ENCODE results near the gene NRXN3. TPM values are rescaled to one million over a fixed set of nuclear protein-coding genes. Genes with fewer than 3 reads are reported as not detected.

NRXN3 gene
- polyA plus RNA-seq, 1 experiment, result 1.1 TPM

- Histone ChIP-seq H3K4me3 (ENCODE audit: low read depth, low read length) (no peak overlapping the region), H3K9me3 (ENCODE audit: control insufficient read depth, insufficient read depth, low read length) (no peaks in the 10 kb centered on the region), H3K27me3 (ENCODE audit: control insufficient read depth, insufficient read depth, low read length) (no peaks in the 10 kb centered on the region), H3K27ac (ENCODE audit: low read depth, low read length) (no peak overlapping the region)
- POLR2A ChIA-PET, result no interaction called here
- no peak for TF ChIP-seq CTCF (IDR thresholded peaks at IDR 0.05; ENCODE audit: low read depth, low read length)
- no peak for DNase-seq (ENCODE audit: low read depth, low spot score)
- CTCF ChIA-PET, result no interaction called here
These were observed 1358.7 kb downstream of the NRXN3 start for GRCh38 chr14:79528828-79529416.

GRCh38 chr14:79530555-79530954 is 1360.4 kb downstream of the NRXN3 start:
- no peak overlapping the region for H3K4me3 ChIP-seq (ENCODE audit: low read depth, low read length)
- CTCF ChIA-PET, result interaction anchor here (0.6 to 1.7 kb wide), 2 partner anchors 14 to 48 kb away, joined by 3 to 4 read pairs; no protein-coding TSS in a partner anchor
- no peaks in the 10 kb centered on the region for H3K27me3 ChIP-seq (ENCODE audit: control insufficient read depth, insufficient read depth, low read length)
- no peak for TF ChIP-seq CTCF (IDR thresholded peaks at IDR 0.05; ENCODE audit: low read depth, low read length)
- H3K9me3 ChIP-seq (ENCODE audit: control insufficient read depth, insufficient read depth, low read length), result no peaks in the 10 kb centered on the region
- DNase-seq (ENCODE audit: low read depth, low spot score), result no peak
- H3K27ac ChIP-seq (ENCODE audit: low read depth, low read length), result no peak overlapping the region
- POLR2A ChIA-PET, result no interaction called here

- Histone ChIP-seq H3K9me3 (ENCODE audit: control insufficient read depth, insufficient read depth, low read length) (no peaks in the 10 kb centered on the region), H3K27me3 (ENCODE audit: control insufficient read depth, insufficient read depth, low read length) (no peaks in the 10 kb centered on the region), H3K27ac (ENCODE audit: low read depth, low read length) (no peak overlapping the region), H3K4me3 (ENCODE audit: low read depth, low read length) (no peak overlapping the region)
- TF ChIP-seq CTCF (IDR thresholded peaks at IDR 0.05; ENCODE audit: low read depth, low read length), result no peak
- POLR2A ChIA-PET, result no interaction called here
- CTCF ChIA-PET, result interaction anchor here (1.8 kb wide), 1 partner anchor 9 kb away, joined by 6 read pairs; no protein-coding TSS in a partner anchor
- no peak for DNase-seq (ENCODE audit: low read depth, low spot score)
These were observed 1364.7 kb downstream of the NRXN3 start for GRCh38 chr14:79534703-79535353.

- Histone ChIP-seq H3K27ac (ENCODE audit: low read depth, low read length) (no peak overlapping the region), H3K4me3 (ENCODE audit: low read depth, low read length) (no peak overlapping the region), H3K27me3 (ENCODE audit: control insufficient read depth, insufficient read depth, low read length) (no peaks in the 10 kb centered on the region), H3K9me3 (ENCODE audit: control insufficient read depth, insufficient read depth, low read length) (no peaks in the 10 kb centered on the region)
- CTCF ChIA-PET, result no interaction called here
- DNase-seq (ENCODE audit: low read depth, low spot score), result no peak
- TF ChIP-seq CTCF (IDR thresholded peaks at IDR 0.05; ENCODE audit: low read depth, low read length), result no peak
- POLR2A ChIA-PET, result no interaction called here
These were observed 1370.2 kb downstream of the NRXN3 start for GRCh38 chr14:79540394-79540793.

GRCh38 chr14:79542121-79542520 is 1371.9 kb downstream of the NRXN3 start:
- POLR2A ChIA-PET, result no interaction called here
- CTCF ChIA-PET, result interaction anchor here (2.4 kb wide), 1 partner anchor 10 kb away, joined by 10 read pairs; no protein-coding TSS in a partner anchor
- TF ChIP-seq CTCF (IDR thresholded peaks at IDR 0.05; ENCODE audit: low read depth, low read length), result no peak

More at GRCh38 chr14:79542121-79542520, 1371.9 kb downstream of the NRXN3 start:
- Histone ChIP-seq H3K27ac (ENCODE audit: low read depth, low read length) (no peak overlapping the region), H3K4me3 (ENCODE audit: low read depth, low read length) (no peak overlapping the region), H3K9me3 (ENCODE audit: control insufficient read depth, insufficient read depth, low read length) (no peaks in the 10 kb centered on the region), H3K27me3 (ENCODE audit: control insufficient read depth, insufficient read depth, low read length) (no peaks in the 10 kb centered on the region)
- no peak for DNase-seq (ENCODE audit: low read depth, low spot score)

Measured in AG04450 (cell line).